HG02678 (cell line): ENCODE measurements around the gene ADIG.

Experiments used
- ATAC-seq: cut with Tn5 transposase; IDR thresholded peaks from one replicate; pipeline ENCODE4 v1.9.1; 2021; ENCODE audit warnings: mild to moderate bottlenecking, moderate library complexity; ENCODE audit not compliant: unreplicated experiment

The ADIG gene

GRCh38 chr20:38600057-38600456 lies 19.1 kb downstream of the ADIG start:
- ATAC-seq, result no peak

GRCh38 chr20:38601216-38602184 lies 20.5 kb downstream of the ADIG start, which contains the start of gene ARHGAP40:
ARHGAP40 (plus strand) TSS chr20:38601809.
- peak; percentile 62 for ATAC-seq

GRCh38 chr20:38602185-38602581 lies 21.2 kb downstream of the ADIG start:
- no peak for ATAC-seq

- no peak for ATAC-seq
These were observed 22.3 kb downstream of the ADIG start for GRCh38 chr20:38603286-38603685.

- no peak for ATAC-seq
These were observed 23.9 kb downstream of the ADIG start for GRCh38 chr20:38604873-38605303.

DNA sequence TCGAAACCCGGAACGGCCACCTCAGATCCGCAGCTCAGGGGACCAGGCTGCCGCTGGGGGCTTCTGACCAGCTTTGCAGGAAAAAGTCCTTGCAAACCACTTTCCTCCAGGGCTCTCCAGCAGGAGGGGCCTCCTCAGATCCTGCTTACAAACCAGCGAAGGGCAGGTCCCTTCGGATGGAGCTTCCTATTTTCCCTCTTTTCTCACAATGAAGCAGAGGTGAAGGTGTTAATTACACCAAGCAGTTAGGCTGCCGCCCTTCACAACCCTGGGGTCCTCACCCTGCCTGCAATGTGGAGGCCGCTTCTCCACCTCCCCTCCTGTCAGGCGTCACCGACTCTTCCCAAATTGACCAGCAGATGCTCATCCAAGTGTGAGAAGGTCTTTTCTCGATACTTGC lies 26.4 kb downstream of the ADIG start:
- ATAC-seq, result no peak

- no peak for ATAC-seq
These were observed 27.2 kb downstream of the ADIG start for GRCh38 chr20:38608188-38608587.

DNA sequence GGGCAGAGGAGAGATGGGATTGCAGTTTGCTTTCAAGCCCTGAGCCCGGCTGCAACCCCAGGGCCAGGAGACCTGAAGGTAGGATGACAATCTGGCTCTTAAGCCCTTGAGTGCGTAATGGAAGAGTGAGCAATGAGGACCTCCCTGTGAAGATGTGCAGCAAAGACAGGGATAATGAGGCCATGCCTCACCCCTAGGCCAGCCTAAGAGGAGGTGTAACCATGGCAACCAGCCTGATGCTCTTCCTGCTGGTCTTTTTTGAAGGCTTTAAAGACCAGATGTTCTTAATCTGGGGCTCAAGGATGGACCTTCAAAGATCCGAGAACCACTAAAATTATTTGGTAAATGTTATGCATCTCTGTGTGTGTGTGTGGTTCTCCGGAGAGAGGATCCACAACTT lies 28.8 kb downstream of the ADIG start:
- no peak for ATAC-seq

DNA sequence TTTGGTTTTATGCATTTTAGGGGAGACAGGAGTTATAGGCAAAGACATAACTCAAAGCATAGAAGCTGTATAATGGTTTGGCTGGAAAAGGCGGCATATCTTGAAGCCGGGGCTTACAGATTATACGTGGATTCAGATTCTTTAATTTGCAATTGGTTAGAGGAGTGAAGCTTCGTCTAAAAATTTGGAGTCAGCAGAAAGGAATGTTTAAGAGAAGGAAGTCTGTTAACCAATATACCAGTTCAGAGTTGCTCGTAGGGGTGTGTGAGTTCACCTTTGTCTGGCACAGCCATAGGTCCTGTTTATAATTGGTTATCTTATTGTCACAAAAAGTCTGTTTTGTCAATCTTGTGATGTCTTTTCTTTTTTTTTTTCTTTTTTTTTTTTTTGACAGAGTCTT lies 29.5 kb downstream of the ADIG start:
- ATAC-seq, result no peak

DNA sequence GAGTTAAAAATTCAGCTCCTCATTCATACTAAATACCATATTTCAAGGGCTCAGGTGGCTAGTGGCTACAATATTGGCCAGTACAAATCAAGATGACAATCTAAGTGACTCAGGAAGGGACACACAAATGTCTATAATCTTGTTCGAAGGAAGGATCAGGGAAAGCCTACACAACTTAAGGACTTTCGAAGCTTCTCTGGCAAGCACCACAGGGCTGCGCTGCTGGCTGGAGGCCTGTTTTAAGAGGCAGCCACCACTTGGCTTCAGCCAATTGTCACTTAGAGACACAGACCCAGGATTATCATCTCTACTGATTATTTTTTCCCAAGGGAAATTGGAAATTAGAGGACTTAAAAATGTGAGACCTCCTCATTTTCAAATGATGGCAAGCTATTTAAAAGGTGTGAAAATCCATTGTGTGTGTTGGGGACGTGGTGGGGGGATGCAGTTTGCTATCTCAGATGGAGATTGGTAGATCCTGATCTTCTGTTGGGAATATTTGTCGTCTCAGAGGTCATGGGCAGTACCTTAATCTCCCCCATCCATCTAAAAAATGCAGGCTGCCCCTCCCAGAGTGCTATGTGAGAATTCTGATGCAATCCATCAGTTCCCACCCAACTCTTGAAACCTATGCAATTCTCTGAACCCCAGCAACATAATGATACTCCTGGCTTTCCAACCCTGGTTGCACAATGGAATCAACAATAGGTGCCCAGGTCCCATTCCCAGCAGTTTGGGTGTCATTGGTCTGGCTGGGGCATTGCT lies 31.9 kb downstream of the ADIG start:
- no peak for ATAC-seq

DNA sequence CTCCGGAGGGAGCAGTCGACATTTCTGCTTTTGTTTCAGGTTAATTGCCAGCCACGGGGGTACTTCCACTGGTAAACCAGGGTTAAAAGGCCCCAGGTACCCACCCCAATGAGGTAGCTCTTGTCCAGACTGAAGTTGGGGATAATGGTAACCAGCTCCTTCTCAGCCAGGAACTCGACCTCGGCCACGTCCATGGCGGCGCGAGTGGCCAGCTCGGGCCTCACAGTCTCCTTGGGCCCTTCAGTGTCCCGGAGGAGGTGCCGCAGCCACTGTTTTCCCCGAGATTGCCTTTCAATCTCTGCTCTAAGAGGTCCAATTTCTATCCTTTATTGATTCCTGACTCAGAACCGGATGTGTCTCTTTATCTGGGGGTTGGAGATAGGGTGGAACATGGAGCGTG lies 34.3 kb downstream of the ADIG start:
- no peak for ATAC-seq

- no peak for ATAC-seq
These were observed 35.5 kb downstream of the ADIG start for GRCh38 chr20:38616457-38616856.

DNA sequence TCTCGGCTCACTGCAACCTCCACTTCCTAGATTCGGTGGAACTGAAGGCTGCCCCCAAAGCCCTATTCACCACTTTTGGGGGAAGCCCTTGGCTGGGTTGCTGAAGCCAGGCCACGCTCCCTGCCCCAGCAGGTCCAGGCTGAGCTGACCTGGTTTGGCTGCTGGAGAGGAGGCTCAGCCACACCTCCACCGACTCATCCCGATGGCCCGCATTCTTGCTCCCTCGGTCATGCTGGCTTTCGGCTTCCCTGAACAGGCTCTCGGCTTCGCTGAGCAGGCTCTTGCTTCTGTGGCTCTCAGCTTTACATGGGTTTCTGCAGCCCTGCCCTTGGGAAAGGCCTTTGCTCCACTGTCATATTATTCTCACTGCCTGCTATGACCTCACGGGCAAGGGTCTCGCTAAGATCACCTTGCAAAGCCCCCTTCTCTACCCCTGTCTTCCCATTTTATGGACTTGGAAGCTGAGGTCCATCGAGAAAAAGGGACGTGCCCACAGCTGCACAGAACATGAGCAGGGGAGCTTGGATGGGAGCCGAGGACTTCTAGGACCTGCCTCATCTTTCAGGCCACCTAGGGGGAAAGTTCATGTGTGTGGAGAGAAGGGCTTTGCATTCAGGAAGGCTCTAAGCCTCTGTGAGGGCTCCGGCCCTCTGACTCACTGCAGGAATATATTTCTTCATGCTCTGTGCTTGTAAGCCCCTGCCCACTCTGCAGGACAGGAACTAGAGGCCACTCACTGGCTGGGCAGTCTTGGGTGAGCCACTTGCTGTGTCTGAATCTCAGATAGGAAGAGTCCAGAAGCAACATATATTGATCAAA lies 36.2 kb downstream of the ADIG start:
- no peak for ATAC-seq

DNA sequence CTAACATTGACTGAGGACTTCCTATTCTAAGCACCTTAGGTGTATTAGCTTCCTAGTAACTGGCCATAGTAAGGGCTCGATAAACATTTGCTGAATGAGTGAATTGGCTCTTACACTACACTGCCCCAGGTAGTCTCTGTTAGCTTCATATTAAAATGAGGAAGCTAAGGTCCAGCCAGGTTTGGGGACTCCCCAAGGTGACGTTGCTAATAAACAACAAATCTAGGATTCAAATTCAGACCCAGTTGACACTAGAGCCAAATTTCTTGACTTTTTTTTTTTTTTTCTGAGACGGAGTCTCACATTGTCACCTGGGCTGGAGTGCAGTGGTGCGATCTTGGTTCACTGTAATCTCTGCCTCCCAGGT lies 36.8 kb downstream of the ADIG start:
- no peak for ATAC-seq

- ATAC-seq, result no peak
These were observed 39.4 kb downstream of the ADIG start for GRCh38 chr20:38620441-38620840.

GRCh38 chr20:38623061-38623460 lies 42.1 kb downstream of the ADIG start:
- ATAC-seq, result no peak

GRCh38 chr20:38624084-38624483 lies 43.1 kb downstream of the ADIG start:
- ATAC-seq, result no peak

DNA sequence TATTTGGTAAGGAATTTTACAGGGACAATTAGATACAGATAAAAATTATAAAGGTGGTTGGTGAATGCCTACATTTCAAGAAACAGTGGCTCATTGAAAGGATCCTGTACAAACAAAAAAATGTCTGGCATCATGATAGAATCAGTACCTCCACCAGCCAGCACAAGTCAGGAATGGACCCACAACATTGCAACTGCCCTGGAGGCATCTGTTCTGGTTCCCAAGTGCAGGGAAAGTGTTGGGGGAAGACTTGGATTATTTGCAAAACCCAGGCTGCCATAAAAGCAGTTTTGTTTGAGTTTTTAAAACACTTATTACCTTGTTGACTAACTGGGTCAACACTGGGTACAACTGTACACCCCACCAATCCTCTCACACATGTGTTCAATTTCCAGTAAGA lies 44.9 kb downstream of the ADIG start:
- ATAC-seq, result no peak

GRCh38 chr20:38626921-38627659 lies 46.1 kb downstream of the ADIG start:
- no peak for ATAC-seq
